Kidney (tissue), 14 donors: ENCODE measurements around the gene TIMM21. TPM values are rescaled to one million over a fixed set of nuclear protein-coding genes. Genes with fewer than 3 reads are reported as not detected.

Experiments
- DNase-seq, 5 donors: peaks; one replicate each; pipeline ENCODE4 v3.0.0-alpha.2; 2013 to 2020
- FAIRE-seq: peaks from 2 replicates; lab custom pipeline; 2012; peaks lifted over from hg19 to GRCh38; lab: Jason Lieb, UNC
- H3K27ac ChIP-seq, 2 donors: one replicate each; pipeline ENCODE4 v1.7.0; 2013; ENCODE audit warnings: low read depth in 2 of 2, low read length in 2 of 2, inconsistent platforms in 1 of 2
- H3K27me3 ChIP-seq: one replicate; pipeline ENCODE4 v1.7.1; 2013; ENCODE audit warnings: low read length, inconsistent platforms; ENCODE audit not compliant: control insufficient read depth, insufficient read depth
- H3K36me3 ChIP-seq, 3 donors: one replicate each; pipeline versions ENCODE4 v1.7.0 to v1.7.1; 2013; ENCODE audit warnings: low read length in 3 of 3, control low read depth in 1 of 3, inconsistent platforms in 1 of 3; ENCODE audit not compliant: insufficient read depth in 3 of 3, control insufficient read depth in 2 of 3
- H3K4me1 ChIP-seq, 3 donors: one replicate each; pipeline versions ENCODE4 v1.7.0 to v1.7.1; 2013; ENCODE audit warnings: low read length in 3 of 3, inconsistent platforms in 1 of 3, low read depth in 1 of 3; ENCODE audit not compliant: control insufficient read depth in 2 of 3, insufficient read depth in 2 of 3
- H3K4me3 ChIP-seq, 3 donors: one replicate each; pipeline versions ENCODE4 v1.7.0 to v1.8.1; 2013; ENCODE audit warnings: low read length in 3 of 3, control low read depth in 1 of 3, inconsistent platforms in 1 of 3
- H3K9ac ChIP-seq, 3 donors: one replicate each; pipeline versions ENCODE4 v1.7.0 to v1.7.1; 2013; ENCODE audit warnings: low read length in 3 of 3, control low read depth in 1 of 3, inconsistent platforms in 1 of 3
- H3K9me3 ChIP-seq, 3 donors: one replicate each; pipeline versions ENCODE4 v1.7.0 to v1.7.1; 2013; ENCODE audit warnings: low read length in 3 of 3, control low read depth in 1 of 3, inconsistent platforms in 1 of 3; ENCODE audit not compliant: control insufficient read depth in 2 of 3, insufficient read depth in 1 of 3
- intact Hi-C: fragments of 100-400 bp; cut with DNase I; formaldehyde crosslinking; loops from one replicate; pipeline ENCODE4 v1.11.1; 2022
- polyA plus RNA-seq: library from polyadenylated mRNA; stranded (reverse); fragments of 350-450 nt; fragmentation: Illumina TruSeq; extraction: RNeasy Lipid Tissue Mini Kit (QIAGEN cat#74804); gene quantifications from one replicate; pipeline ENCODE4 v1.2.3, GENCODE V29; 2014; ENCODE audit warnings: low read depth, low replicate concordance; ENCODE audit not compliant: insufficient read depth
- total RNA-seq: library from RNA; stranded (reverse); fragmentation: NEBNext Ultra II Directional; extraction: Animal tissue kit (Norgen Biotek cat#: 25700); gene quantifications from one replicate; pipeline ENCODE4 v1.2.1, GENCODE V29; 2021
- TF ChIP-seq, protein P1 (sequence below): IDR thresholded peaks from 3 replicates; pipeline ENCODE4 v1.5.1; 2012; ENCODE audit warnings: mild to moderate bottlenecking, moderate library complexity, borderline replicate concordance; ENCODE audit not compliant: insufficient read depth; ENCODE audit errors: extremely low read depth
- donor health status: control.
- donor health status: control.
- donor health status: control.
- donor health status: control.
- donor health status: control.
- donor health status: DM: yes; HTN: yes; CAD: no.
- donor health status: Normal renal cell carcinoma (clear cell type).

Gene TIMM21
- total and polyA plus RNA-seq, 2 donors from 2014 or later = 28.5 to 77.4 TPM

- Histone ChIP-seq H3K36me3 (peaks cover 10 to 21% (median 17%) of the 10 kb centered on the region in 3 donors), H3K27me3 (no peaks in the 10 kb centered on the region), H3K27ac (no peak overlapping the region), H3K4me3 (no peak overlapping the region), H3K9me3 (no peaks in the 10 kb centered on the region), H3K4me1 (peaks cover 2 to 14% (median 4%) of the 10 kb centered on the region in 3 donors), H3K9ac (no peak overlapping the region)
- intact Hi-C loops = no loop called here
- TF ChIP-seq, protein P1, sequence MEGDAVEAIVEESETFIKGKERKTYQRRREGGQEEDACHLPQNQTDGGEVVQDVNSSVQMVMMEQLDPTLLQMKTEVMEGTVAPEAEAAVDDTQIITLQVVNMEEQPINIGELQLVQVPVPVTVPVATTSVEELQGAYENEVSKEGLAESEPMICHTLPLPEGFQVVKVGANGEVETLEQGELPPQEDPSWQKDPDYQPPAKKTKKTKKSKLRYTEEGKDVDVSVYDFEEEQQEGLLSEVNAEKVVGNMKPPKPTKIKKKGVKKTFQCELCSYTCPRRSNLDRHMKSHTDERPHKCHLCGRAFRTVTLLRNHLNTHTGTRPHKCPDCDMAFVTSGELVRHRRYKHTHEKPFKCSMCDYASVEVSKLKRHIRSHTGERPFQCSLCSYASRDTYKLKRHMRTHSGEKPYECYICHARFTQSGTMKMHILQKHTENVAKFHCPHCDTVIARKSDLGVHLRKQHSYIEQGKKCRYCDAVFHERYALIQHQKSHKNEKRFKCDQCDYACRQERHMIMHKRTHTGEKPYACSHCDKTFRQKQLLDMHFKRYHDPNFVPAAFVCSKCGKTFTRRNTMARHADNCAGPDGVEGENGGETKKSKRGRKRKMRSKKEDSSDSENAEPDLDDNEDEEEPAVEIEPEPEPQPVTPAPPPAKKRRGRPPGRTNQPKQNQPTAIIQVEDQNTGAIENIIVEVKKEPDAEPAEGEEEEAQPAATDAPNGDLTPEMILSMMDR = no peak
- DNase-seq (no peak), FAIRE-seq (no peak)
Observed at GRCh38 chr18:74153793-74154192, 5.5 kb downstream of the TIMM21 start.

DNA sequence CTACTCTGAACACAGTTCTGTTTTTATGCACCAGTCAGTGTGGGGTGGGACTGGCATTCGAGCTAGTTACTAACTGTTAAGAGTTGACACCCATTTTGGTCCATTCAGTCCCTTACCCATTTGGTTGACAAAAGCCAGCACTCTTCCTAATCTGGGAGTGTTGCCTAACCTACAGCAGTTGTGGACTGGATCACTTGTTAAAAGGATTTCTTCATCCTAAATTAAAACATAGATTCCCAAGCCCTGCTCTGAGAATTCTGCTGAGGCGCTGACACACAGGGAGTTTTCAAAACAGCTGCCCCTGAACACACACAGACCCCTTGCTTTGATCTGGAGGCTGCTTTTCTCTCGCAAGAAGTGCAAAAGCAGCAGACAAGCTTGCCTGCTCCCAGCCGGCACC lies 6.4 kb downstream of the TIMM21 start:
- peaks cover 10 to 23% (median 17%) of the 10 kb centered on the region in 3 donors for H3K36me3 ChIP-seq
- TF ChIP-seq, protein P1 = no peak
- H3K4me3 ChIP-seq = no peak overlapping the region
- no peak overlapping the region for H3K9ac ChIP-seq
- H3K9me3 ChIP-seq = no peaks in the 10 kb centered on the region
- no peak for FAIRE-seq
- intact Hi-C loops = no loop called here
- no peak for DNase-seq
- H3K4me1 ChIP-seq = peaks cover under 1 to 9% (median 3%) of the 10 kb centered on the region in 3 donors
- H3K27me3 ChIP-seq = no peaks in the 10 kb centered on the region
- no peak overlapping the region for H3K27ac ChIP-seq

- intact Hi-C loops = no loop called here
- Histone ChIP-seq H3K36me3 (peaks cover 10 to 23% (median 17%) of the 10 kb centered on the region in 3 donors), H3K27ac (no peak overlapping the region), H3K4me1 (peaks cover 0 to 5% (median 0%) of the 10 kb centered on the region in 3 donors), H3K27me3 (no peaks in the 10 kb centered on the region), H3K4me3 (no peak overlapping the region), H3K9me3 (no peaks in the 10 kb centered on the region), H3K9ac (no peak overlapping the region)
- TF ChIP-seq, protein P1 = no peak
- no peak for DNase-seq
- no peak for FAIRE-seq
Observed at GRCh38 chr18:74155276-74155675, 7.0 kb downstream of the TIMM21 start.
